IPS DF 6.9 (cell line): Measurements from ENCODE around the gene NCAPH2.

Source experiments
- DNase-seq: peaks from one replicate; pipeline ENCODE4 v3.0.0-alpha.2; 2013; ENCODE audit warnings: low read depth, low spot score
- H3K27ac ChIP-seq: one replicate; pipeline ENCODE4 v1.5.1; 2013; ENCODE audit warnings: low read length, control low read depth
- H3K27me3 ChIP-seq: 2 replicates; pipeline ENCODE4 v1.6.1; 2013; ENCODE audit warnings: mild to moderate bottlenecking, low read length; ENCODE audit not compliant: control insufficient read depth, insufficient read depth
- H3K36me3 ChIP-seq: 2 replicates; pipeline ENCODE4 v1.6.1; 2013; ENCODE audit warnings: low read length; ENCODE audit not compliant: control insufficient read depth, insufficient read depth
- H3K4me1 ChIP-seq: 2 replicates; pipeline ENCODE4 v1.6.1; 2013; ENCODE audit warnings: low read length; ENCODE audit not compliant: control insufficient read depth, insufficient read depth
- H3K4me3 ChIP-seq: 2 replicates; pipeline ENCODE4 v1.5.1; 2013; ENCODE audit warnings: mild to moderate bottlenecking, low read length
- H3K9me3 ChIP-seq: 2 replicates; pipeline ENCODE4 v1.6.1; 2013; ENCODE audit warnings: low read length, inconsistent platforms; ENCODE audit not compliant: control insufficient read depth, insufficient read depth
- WGBS: extraction: QIAGEN DNeasy Blood & Tissue Kit; methylation state at CpG from one replicate; pipeline ENCODE4 v1.1.7; 2013; ENCODE audit warnings: mixed read lengths, missing lambda C conversion rate; ENCODE audit not compliant: insufficient read length, insufficient coverage; 5-methylcytosine and 5-hydroxymethylcytosine counted together

NCAPH2 gene

DNA sequence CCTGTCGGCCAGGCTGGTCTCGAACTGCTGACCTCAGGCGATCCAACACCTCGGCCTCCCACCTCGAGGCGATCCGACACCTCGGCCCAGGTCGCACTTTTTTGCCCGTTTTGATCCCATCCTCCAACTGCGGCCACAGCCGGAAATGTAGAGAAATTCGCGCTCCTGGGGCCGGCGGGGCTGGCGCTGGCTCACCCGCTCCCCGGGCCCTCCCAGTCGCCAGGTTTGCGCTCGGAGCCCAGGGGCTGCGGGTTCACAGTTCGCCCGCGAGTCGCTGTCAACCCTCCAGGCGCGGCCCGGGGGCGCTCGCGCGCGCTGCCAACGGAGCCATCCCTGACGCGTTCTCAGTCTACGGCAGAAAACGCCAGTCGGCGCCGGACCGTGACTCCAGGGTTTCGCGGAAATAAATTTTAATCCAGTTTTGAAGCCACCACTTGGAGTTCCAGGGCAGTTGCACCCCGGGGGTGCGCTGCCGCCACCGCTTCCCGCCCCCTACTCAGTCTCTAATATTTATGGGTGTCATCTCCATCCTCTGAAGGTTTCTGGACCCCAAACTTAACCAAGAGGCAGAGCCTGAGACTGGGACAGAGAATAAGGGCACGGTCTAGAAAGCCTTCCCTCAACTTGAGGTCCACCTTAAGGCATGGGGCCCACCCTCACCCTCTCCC is 36.2 kb downstream of the NCAPH2 start:
- Histone ChIP-seq H3K36me3 (no peaks in the 10 kb centered on the region), H3K4me1 (peaks cover 1% of the 10 kb centered on the region; the same call in 1 of the 2 replicates), H3K27ac (no peak overlapping the region), H3K27me3 (no peaks in the 10 kb centered on the region; the same call in 1 of the 2 replicates), H3K4me3 (no peak overlapping the region), H3K9me3 (no peaks in the 10 kb centered on the region)
- WGBS, result no CpG with 5 or more reads among the region's 52 CpGs
- no peak for DNase-seq

GRCh38 chr22:50544746-50545253 is 36.8 kb downstream of the NCAPH2 start:
- Histone ChIP-seq H3K4me1 (peaks cover 1% of the 10 kb centered on the region; the same call in 1 of the 2 replicates), H3K36me3 (no peaks in the 10 kb centered on the region), H3K4me3 (no peak overlapping the region), H3K9me3 (no peaks in the 10 kb centered on the region), H3K27ac (no peak overlapping the region), H3K27me3 (no peaks in the 10 kb centered on the region; the same call in 1 of the 2 replicates)
- DNase-seq, result no peak
- no CpG with 5 or more reads among the region's 5 CpGs for WGBS

DNA sequence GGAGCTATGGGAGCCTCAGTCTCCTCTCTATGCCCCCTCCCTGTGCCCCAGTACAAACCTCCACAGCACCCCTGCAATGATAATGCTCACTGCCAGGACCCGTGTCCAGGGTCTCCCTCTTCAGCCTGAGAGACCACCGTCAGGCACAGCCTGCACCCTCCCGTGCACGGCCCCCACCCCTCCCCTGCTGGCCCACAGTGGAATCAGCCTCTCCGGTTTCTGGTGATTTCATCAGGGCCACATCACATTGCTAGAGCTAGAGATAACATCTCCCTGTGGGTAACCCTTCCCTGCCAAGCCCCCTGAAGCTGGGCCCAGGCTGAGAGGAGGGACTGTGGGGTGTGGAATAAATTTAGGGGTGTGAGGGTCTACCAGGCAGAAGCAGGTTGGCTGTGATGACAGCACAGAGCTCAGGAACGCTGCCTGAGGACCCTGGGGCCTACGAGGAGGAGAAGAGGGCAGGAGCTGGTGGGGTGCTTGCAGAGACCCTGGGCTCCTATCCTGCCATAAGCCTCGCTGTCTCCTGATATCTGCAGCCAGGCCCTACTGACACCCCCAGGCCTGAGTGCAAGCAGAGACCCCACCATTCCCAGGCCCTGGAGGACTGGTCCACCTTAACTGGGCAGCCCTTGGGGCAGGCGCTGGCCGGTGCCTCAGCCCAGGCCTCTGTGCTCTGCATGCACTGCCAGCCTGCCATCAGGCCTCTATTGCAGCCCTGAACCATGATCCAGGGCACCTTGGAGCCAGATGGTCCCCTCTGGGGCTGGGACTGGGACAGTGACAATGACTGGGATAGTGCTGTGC is 37.7 kb downstream of the NCAPH2 start, which contains the start of gene KLHDC7B:
KLHDC7B (plus strand) TSS at position 378 of the 804 bp plus-strand sequence; CDS start at position 723, 345 bp downstream.
- DNase-seq, result no peak
- H3K4me1 ChIP-seq, result peaks cover 1% of the 10 kb centered on the region; the same call in 1 of the 2 replicates
- no peaks in the 10 kb centered on the region for H3K9me3 ChIP-seq
- H3K36me3 ChIP-seq, result no peaks in the 10 kb centered on the region
- H3K4me3 ChIP-seq, result no peak within 1 kb of the TSS
- H3K27me3 ChIP-seq, result no peaks in the 10 kb centered on the region; the same call in 1 of the 2 replicates
- no CpG with 5 or more reads among the region's 10 CpGs for WGBS
- no peak within 1 kb of the TSS for H3K27ac ChIP-seq

DNA sequence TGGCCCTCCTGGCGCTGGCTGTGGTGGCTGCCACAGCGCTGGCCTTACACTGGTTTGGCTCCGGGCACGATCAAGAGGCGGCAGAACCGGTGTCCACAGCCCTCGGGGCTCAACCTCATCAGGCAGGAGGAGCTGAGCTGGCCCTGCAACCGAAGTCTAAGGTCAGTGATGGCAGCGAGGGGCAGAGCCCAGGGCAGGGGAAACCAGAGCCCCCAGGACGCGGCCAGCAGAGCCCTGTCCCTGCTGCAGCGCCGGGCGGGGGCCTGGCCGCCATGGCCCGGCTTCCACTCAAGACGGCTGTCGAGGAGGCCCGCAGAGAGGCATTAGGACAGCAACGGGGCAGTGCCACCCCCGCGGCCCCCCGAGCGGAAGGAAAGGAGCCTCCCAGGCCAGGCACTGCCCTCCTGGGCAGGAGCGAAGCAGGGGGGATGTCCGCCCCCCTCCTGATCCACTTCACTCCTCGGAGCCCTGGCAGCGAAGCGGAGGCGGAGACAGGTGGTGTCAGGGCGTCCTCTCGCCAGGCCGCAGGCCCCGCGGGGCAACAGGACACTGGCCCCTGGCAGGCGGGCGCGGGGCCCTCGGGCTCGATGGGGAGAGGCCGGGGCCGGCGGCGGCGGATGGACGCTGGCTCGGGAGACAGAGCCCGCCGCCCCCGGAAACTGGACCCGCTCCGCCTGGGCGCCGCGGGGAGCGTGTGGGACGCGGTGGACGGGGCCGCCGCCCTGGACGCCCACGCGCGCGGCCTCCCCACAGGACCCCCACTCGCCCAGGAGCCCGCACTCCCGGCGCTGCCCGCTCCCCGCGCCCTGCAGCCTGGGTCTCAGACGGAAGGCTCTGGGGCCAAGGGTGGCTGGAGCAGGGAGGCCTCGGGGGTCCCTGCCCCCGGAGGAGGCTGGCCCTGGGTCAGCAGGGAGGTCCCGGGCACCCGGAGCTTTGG is 38.6 kb downstream of the NCAPH2 start:
- Histone ChIP-seq H3K36me3 (no peaks in the 10 kb centered on the region), H3K4me1 (peaks cover 1% of the 10 kb centered on the region; the same call in 1 of the 2 replicates), H3K27me3 (no peaks in the 10 kb centered on the region; the same call in 1 of the 2 replicates), H3K27ac (no peak overlapping the region), H3K9me3 (no peaks in the 10 kb centered on the region), H3K4me3 (no peak overlapping the region)
- no peak for DNase-seq
- no CpG with 5 or more reads among the region's 78 CpGs for WGBS

GRCh38 chr22:50547263-50547985 is 39.4 kb downstream of the NCAPH2 start:
- no CpG with 5 or more reads among the region's 35 CpGs for WGBS
- no peaks in the 10 kb centered on the region for H3K9me3 ChIP-seq
- H3K27ac ChIP-seq, result no peak overlapping the region
- H3K4me3 ChIP-seq, result no peak overlapping the region
- DNase-seq, result no peak
- H3K4me1 ChIP-seq, result peaks cover 1% of the 10 kb centered on the region; the same call in 1 of the 2 replicates
- no peaks in the 10 kb centered on the region for H3K36me3 ChIP-seq
- no peaks in the 10 kb centered on the region; the same call in 1 of the 2 replicates for H3K27me3 ChIP-seq

DNA sequence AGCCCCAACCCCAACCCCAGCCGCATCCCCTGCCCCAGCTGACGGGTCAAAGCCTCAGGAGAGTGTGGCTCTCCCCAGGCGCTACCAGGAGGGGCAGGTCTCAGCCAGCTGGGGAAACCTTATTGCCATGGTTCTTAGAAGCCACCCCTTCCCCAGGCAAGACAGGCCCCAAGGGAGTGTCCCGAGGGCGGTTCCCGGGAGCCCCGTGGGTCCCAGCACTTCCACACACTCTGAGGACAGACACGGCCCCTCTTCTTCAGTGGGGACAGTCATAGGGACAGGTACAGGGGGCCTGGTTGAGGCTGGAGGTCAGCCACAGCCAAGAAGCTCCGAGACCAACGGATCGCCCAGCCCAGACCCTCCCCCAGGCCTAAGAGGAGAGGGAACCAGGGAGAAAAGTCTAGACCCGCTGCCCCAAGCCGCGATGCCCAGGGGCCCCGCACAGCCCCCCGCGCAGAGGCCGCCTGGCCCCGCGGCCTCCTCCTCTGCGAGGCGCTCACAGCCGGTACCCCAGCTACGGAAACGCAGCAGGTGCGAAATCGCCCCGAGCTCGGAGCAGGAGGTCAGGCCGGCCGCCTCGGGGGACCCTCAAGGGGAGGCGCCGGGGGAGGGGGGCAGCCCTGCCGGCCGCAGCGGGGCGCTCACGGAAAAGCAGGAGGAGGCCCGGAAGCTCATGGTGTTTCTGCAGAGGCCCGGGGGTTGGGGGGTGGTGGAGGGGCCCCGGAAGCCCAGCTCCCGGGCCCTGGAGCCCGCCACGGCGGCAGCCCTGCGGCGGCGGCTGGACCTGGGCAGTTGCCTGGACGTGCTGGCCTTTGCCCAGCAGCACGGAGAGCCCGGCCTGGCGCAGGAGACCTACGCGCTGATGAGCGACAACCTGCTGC is 40.3 kb downstream of the NCAPH2 start:
- no peak for DNase-seq
- no peak overlapping the region for H3K27ac ChIP-seq
- no peaks in the 10 kb centered on the region for H3K36me3 ChIP-seq
- WGBS, result no CpG with 5 or more reads among the region's 56 CpGs
- H3K4me1 ChIP-seq, result peaks cover 1% of the 10 kb centered on the region; the same call in 1 of the 2 replicates
- H3K4me3 ChIP-seq, result no peak overlapping the region
- H3K9me3 ChIP-seq, result no peaks in the 10 kb centered on the region
- H3K27me3 ChIP-seq, result no peaks in the 10 kb centered on the region; the same call in 1 of the 2 replicates

DNA sequence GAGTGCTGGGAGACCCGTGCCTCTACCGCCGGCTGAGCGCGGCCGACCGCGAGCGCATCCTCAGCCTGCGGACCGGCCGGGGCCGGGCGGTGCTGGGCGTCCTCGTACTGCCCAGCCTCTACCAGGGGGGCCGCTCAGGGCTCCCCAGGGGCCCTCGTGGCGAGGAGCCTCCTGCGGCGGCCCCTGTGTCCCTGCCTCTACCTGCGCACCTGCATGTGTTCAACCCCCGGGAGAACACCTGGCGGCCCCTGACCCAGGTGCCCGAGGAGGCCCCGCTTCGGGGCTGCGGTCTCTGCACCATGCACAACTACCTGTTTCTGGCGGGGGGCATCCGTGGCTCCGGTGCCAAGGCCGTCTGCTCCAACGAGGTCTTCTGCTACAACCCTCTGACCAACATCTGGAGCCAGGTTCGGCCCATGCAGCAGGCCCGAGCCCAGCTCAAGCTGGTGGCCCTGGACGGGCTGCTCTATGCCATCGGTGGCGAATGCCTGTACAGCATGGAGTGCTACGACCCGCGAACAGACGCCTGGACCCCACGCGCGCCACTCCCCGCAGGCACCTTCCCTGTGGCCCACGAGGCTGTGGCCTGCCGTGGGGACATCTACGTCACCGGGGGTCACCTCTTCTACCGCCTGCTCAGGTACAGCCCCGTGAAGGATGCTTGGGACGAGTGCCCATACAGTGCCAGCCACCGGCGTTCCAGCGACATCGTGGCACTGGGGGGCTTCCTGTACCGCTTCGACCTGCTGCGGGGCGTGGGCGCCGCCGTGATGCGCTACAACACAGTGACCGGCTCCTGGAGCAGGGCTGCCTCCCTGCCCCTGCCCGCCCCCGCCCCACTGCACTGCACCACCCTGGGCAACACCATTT is 41.1 kb downstream of the NCAPH2 start:
- H3K27me3 ChIP-seq, result no peaks in the 10 kb centered on the region; the same call in 1 of the 2 replicates
- H3K36me3 ChIP-seq, result no peaks in the 10 kb centered on the region
- H3K27ac ChIP-seq, result no peak overlapping the region
- no peak for DNase-seq
- H3K4me3 ChIP-seq, result no peak overlapping the region
- H3K9me3 ChIP-seq, result no peaks in the 10 kb centered on the region
- WGBS, result no CpG with 5 or more reads among the region's 68 CpGs
- peaks cover 1% of the 10 kb centered on the region; the same call in 1 of the 2 replicates for H3K4me1 ChIP-seq

GRCh38 chr22:50550395-50550794 is 42.4 kb downstream of the NCAPH2 start:
- DNase-seq, result no peak
- peaks cover 1% of the 10 kb centered on the region; the same call in 1 of the 2 replicates for H3K4me1 ChIP-seq
- no peaks in the 10 kb centered on the region for H3K36me3 ChIP-seq
- no peak overlapping the region for H3K4me3 ChIP-seq
- no peaks in the 10 kb centered on the region for H3K9me3 ChIP-seq
- no peak overlapping the region for H3K27ac ChIP-seq
- H3K27me3 ChIP-seq, result no peaks in the 10 kb centered on the region
- WGBS, result no CpG with 5 or more reads among the region's 8 CpGs
